ENCODE results near the gene CCSER2.

GRCh38 chr10:84412482-84412881 is 84.1 kb downstream of the CCSER2 start:
- no peak for TF ChIP-seq FOXM1 (IDR thresholded peaks at IDR 0.05; ENCODE audit: borderline replicate concordance)
- no peak for TF ChIP-seq FOXK2 (IDR thresholded peaks at IDR 0.05)
- no peak for TF ChIP-seq SP1 (IDR thresholded peaks at IDR 0.05)
- TF ChIP-seq BHLHE40 (IDR thresholded peaks at IDR 0.05; ENCODE audit: borderline replicate concordance), result no peak
- TF ChIP-seq PKNOX1 (IDR thresholded peaks at IDR 0.05), result no peak
- no peak for TF ChIP-seq HDGF (IDR thresholded peaks at IDR 0.05; ENCODE audit: borderline replicate concordance)
- TF ChIP-seq LEF1 (IDR thresholded peaks at IDR 0.05; ENCODE audit: borderline replicate concordance), result no peak
- no peak for TF ChIP-seq ZNF384 (IDR thresholded peaks at IDR 0.05)
- TF ChIP-seq ELF4 (IDR thresholded peaks at IDR 0.05), result no peak
- no peak for TF ChIP-seq ARNT (IDR thresholded peaks at IDR 0.05)
- TF ChIP-seq NFRKB (IDR thresholded peaks at IDR 0.05), result no peak
- TF ChIP-seq SUZ12 (IDR thresholded peaks at IDR 0.05), result no peak
- TF ChIP-seq L3MBTL2 (conservative IDR thresholded peaks at IDR 0.05), result no peak
- TF ChIP-seq FOXA1 (IDR thresholded peaks at IDR 0.05), result no peak
